Heart right ventricle (tissue), 16 donors: ENCODE results near the gene IRX4. TPM values are rescaled to one million over a fixed set of nuclear protein-coding genes. Genes with fewer than 3 reads are reported as not detected.

Experiments
- ATAC-seq, 8 donors: fragments of 200-7000 bp; cut with Tn5 transposase; one replicate each; pipeline ENCODE4 v1.9.1; 2020; ENCODE audit warnings: mild to moderate bottlenecking in 8 of 8, moderate library complexity in 8 of 8, moderate number of reproducible peaks in 1 of 8
- DNase-seq, 2 donors: peaks; one replicate each; pipeline ENCODE4 v3.0.0-alpha.2; 2020
- H3K27ac ChIP-seq, 10 donors: fragments of 200-600 bp; sonication (generic) in 2 of 10; one replicate each; pipeline versions ENCODE4 v1.5.0 to v1.8.0; 2020 to 2022; ENCODE audit warnings: mild to moderate bottlenecking in 3 of 10
- H3K27me3 ChIP-seq, 7 donors: fragments of 200-600 bp; one replicate each; pipeline ENCODE4 v1.8.0; 2021 to 2022; ENCODE audit warnings: mild to moderate bottlenecking in 2 of 7
- H3K36me3 ChIP-seq, 9 donors: fragments of 200-600 bp; sonication (generic) in 1 of 9; one replicate each; pipeline versions ENCODE4 v1.5.0 to v1.8.0; 2020 to 2022; ENCODE audit warnings: mild to moderate bottlenecking in 2 of 9
- H3K4me1 ChIP-seq, 9 donors: fragments of 200-600 bp; sonication (generic) in 1 of 9; one replicate each; pipeline versions ENCODE4 v1.5.0 to v1.8.0; 2020 to 2022; ENCODE audit warnings: mild to moderate bottlenecking in 4 of 9
- H3K4me3 ChIP-seq, 10 donors: fragments of 200-600 bp; sonication (generic) in 2 of 10; one replicate each; pipeline versions ENCODE4 v1.5.0 to v1.8.0; 2020 to 2022; ENCODE audit warnings: mild to moderate bottlenecking in 7 of 10, moderate library complexity in 2 of 10
- H3K9me3 ChIP-seq, 11 donors: fragments of 200-600 bp in 10 of 11; sonication (generic) in 2 of 11; one replicate each; pipeline versions ENCODE4 v1.5.0 to v1.8.0; 2013 to 2022; ENCODE audit warnings: mild to moderate bottlenecking in 2 of 11, control low read depth in 1 of 11, moderate library complexity in 1 of 11
- WGBS, 2 donors: extraction: QIAGEN DNeasy Blood & Tissue Kit; methylation state at CpG; one replicate each; pipeline ENCODE4 v1.1.7; 2013; ENCODE audit warnings: inconsistent platforms in 1 of 2; 5-methylcytosine and 5-hydroxymethylcytosine counted together
- intact Hi-C, 10 donors: fragments of 100-400 bp; cut with DNase I; formaldehyde crosslinking; loops; one replicate each; pipeline versions ENCODE4 v1.11.1 to v1.14.2; 2022
- polyA plus RNA-seq, 2 donors: library from polyadenylated mRNA; stranded (reverse); fragments of 200-250 nt; gene quantifications; one replicate each; pipeline ENCODE4 v1.2.3, GENCODE V29; 2013
- total RNA-seq, 10 donors: library from RNA; stranded (reverse); fragmentation: NEBNext Ultra II Directional in 3 of 10; extraction: Animal tissue kit (Norgen Biotek cat#: 25700) in 3 of 10; gene quantifications; one replicate each; pipeline versions ENCODE4 v1.2.1 to v1.2.4, GENCODE V29; 2021 to 2023
- TF ChIP-seq, protein P1 (sequence below), 9 donors: fragments of 200-600 bp; sonication (generic) in 2 of 9; IDR thresholded peaks; one replicate each; pipeline versions ENCODE4 v1.5.0 to v1.8.0; 2021 to 2022; ENCODE audit warnings: antibody characterized with exemption in 9 of 9, mild to moderate bottlenecking in 5 of 9, moderate library complexity in 1 of 9
- donor health status: Arrhythmogenic right ventricular cardiomyopathy.
- donor health status: ischemic (EF 13 %, LVEDD 7.1; RV severe dilation, severe dysfunction).
- donor health status: healthy with polysubstance abuse.
- donor health status: DM: no; HTN: yes; CAD: no.
- donor health status: DM: no; HTN: no; CAD: no.
- donor health status: ischemic (EF 25% LVEDD 6.9; RV normal size, moderate dysfunction).
- donor health status: ischemic (EF 25% LVEDD 5.7; RV mildly dilated, moderate dysfunction).
- donor health status: healthy.
- donor health status: DM: yes; HTN: yes; CAD: no.
- donor health status: Ischemic cardiomyopathy.
- donor health status: ischemic (EF 35%, LVEDD 5.7; RV mildly dilated, moderate dysfunction).
- donor health status: nonischemic (EF 11% LVEDD 7.7; RV severe dilation, severe dysfunction).
- donor health status: DM: yes; HTN: yes; CAD: no.
- donor health status: PGD.
- donor health status: ischemic (EF 29% LVEDD 5.4; RV normal size, mild dysfunction).
- donor health status: nonischemic (EF 23%, LVEDD 6.1; RV moderate dilation, normal function).

IRX4 gene
- total and polyA plus RNA-seq, 12 donors, result 6.1 to 19.1 (median 11.2) TPM

DNA sequence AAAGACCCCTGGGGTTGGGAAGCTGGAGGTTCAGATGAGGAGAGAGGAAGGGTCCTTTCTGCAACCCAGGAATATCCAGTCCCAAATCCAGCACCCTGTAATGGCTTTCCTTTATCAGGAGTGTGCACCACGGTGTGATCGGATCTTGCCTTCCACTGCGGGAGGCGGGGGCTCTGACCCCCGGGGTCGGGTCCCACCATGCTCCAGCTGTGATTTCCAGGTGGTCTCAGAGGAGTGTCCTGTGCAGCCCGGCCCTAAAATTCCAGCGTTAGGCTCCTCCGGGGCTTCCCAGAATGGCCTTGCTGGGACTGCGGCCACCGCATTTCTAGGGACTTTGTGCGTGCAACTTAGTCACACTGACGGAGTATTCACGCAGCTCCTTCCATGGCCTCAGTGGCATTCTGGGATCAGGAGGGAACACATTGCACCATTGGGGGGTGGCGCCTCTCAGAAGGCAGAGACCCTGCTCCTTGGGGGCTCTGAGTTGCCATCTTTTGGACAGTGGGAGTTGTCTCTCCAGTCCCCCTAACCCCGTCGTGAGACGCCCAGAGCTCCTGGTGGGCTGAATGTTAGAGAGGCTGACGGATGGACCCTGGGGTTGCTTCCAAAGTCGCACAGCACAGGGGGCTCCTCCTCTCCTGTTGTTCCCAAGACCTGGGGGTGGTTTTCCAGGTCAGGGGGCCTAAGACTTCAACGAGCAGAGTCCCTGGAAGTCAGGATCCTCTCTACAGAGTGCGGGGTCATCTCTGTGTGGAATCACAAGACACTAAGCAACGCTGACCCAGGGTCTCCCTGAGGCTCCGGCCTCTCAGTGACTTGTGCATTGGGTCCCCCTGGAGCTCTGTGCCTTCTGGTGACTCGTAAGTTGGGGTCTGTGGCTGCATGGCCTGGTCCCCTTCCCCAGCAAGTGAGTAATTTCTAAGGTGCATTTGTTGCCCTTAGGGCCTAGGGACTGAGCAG, 42.7 kb upstream of the IRX4 start:
- no peak for DNase-seq
- H3K36me3 ChIP-seq, result no peaks in the 10 kb centered on the region
- WGBS, 2 donors, result 74% methylated on average over 25 of the region's 25 CpGs
- H3K27me3 ChIP-seq, result peaks cover 0 to 26% (median 16%) of the 10 kb centered on the region in 7 donors
- intact Hi-C loops, result loop anchor here in 1 of 10 donors (5.0 kb wide), 1 partner anchor 38 kb away; no protein-coding TSS in a partner anchor
- H3K9me3 ChIP-seq, result no peaks in the 10 kb centered on the region
- TF ChIP-seq, protein P1, sequence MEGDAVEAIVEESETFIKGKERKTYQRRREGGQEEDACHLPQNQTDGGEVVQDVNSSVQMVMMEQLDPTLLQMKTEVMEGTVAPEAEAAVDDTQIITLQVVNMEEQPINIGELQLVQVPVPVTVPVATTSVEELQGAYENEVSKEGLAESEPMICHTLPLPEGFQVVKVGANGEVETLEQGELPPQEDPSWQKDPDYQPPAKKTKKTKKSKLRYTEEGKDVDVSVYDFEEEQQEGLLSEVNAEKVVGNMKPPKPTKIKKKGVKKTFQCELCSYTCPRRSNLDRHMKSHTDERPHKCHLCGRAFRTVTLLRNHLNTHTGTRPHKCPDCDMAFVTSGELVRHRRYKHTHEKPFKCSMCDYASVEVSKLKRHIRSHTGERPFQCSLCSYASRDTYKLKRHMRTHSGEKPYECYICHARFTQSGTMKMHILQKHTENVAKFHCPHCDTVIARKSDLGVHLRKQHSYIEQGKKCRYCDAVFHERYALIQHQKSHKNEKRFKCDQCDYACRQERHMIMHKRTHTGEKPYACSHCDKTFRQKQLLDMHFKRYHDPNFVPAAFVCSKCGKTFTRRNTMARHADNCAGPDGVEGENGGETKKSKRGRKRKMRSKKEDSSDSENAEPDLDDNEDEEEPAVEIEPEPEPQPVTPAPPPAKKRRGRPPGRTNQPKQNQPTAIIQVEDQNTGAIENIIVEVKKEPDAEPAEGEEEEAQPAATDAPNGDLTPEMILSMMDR (IDR thresholded peaks at IDR 0.05), result no peak
- no peak overlapping the region for H3K27ac ChIP-seq
- peaks cover 0 to 3% (median 0%) of the 10 kb centered on the region in 9 donors for H3K4me1 ChIP-seq
- no peak for ATAC-seq
- no peak overlapping the region for H3K4me3 ChIP-seq

DNA sequence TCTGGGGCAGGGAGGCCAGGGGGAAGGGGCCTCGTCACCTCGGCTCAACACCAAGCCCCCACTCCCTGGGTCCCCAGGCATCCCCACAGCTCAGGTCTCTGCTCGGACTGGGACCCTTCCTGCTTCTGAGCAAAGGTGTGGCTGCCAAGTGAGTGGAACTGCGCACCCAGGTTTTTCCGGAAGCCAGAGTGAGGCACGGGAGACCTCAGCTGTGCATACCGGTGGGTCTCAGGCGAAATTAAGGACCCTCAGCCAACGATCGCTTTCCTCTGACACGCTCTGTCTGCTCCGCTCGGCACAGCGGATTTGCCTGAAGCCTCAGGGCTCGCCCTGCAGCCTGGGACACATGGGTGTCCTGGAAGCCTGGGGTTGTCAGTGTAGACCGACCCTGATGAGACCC, 41.0 kb upstream of the IRX4 start:
- Histone ChIP-seq H3K36me3 (no peaks in the 10 kb centered on the region), H3K27ac (no peak overlapping the region), H3K9me3 (no peaks in the 10 kb centered on the region), H3K27me3 (peaks cover 0 to 25% (median 14%) of the 10 kb centered on the region in 7 donors), H3K4me1 (no peaks in the 10 kb centered on the region), H3K4me3 (no peak overlapping the region)
- intact Hi-C loops, result no loop called here
- DNase-seq, result no peak
- ATAC-seq, result no peak
- WGBS, 2 donors, result 81 to 85% methylated on average over 16 of the region's 16 CpGs
- TF ChIP-seq, protein P1 (IDR thresholded peaks at IDR 0.05), result no peak

DNA sequence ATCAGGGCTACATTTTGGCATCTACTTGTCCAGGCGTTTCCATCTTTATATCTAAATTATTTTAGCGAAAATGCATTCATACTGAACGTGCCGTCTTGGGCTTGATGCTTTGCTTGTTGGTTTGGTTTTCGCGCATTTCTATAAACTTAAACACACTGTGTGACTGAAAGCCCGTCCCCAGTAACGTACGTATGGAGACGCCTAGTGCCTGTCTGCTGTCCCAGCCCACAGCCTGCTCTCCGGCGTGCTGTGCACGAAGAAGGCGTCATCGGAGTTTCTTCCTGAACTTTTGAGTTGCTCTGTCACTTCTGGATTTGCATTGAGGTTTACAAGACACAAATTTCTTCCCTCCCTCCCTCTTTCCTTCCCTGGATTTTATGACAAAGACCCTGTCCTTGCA, 40.6 kb upstream of the IRX4 start:
- TF ChIP-seq, protein P1 (IDR thresholded peaks at IDR 0.05), result no peak
- no peak overlapping the region for H3K27ac ChIP-seq
- ATAC-seq (no peak), DNase-seq (no peak)
- peaks cover 0 to 28% (median 15%) of the 10 kb centered on the region in 7 donors for H3K27me3 ChIP-seq
- intact Hi-C loops, result no loop called here
- no peaks in the 10 kb centered on the region for H3K4me1 ChIP-seq
- no peaks in the 10 kb centered on the region for H3K9me3 ChIP-seq
- H3K36me3 ChIP-seq, result no peaks in the 10 kb centered on the region
- WGBS, 2 donors, result 89 to 96% methylated on average over 15 of the region's 15 CpGs
- no peak overlapping the region for H3K4me3 ChIP-seq

DNA sequence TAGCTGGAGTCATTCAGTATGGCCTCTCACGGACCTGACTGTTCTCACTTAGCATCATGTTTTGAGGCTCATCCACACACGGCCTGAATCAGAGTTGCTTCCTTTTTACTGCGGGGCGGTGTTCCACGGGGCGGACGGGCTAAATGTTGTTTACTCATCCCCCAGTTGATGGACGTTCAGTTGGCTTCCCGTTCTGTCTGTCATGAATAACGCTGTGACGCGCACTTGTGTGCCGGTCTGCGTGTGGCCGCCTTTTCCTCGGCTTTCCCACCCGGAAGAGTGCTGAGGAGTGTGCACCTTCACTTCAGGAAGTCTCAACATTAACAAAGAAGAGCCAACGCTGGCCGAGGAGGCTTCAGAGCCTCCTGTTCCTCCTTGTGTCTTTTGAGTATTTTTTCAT, 39.0 kb upstream of the IRX4 start:
- intact Hi-C loops, result no loop called here
- no peaks in the 10 kb centered on the region for H3K4me1 ChIP-seq
- H3K9me3 ChIP-seq, result no peaks in the 10 kb centered on the region
- no peak overlapping the region for H3K27ac ChIP-seq
- H3K36me3 ChIP-seq, result no peaks in the 10 kb centered on the region
- WGBS, 2 donors, result 86 to 88% methylated on average over 19 of the region's 19 CpGs
- ATAC-seq (no peak), DNase-seq (no peak)
- no peak overlapping the region for H3K4me3 ChIP-seq
- TF ChIP-seq, protein P1 (IDR thresholded peaks at IDR 0.05), result no peak
- H3K27me3 ChIP-seq, result peaks cover 0 to 22% (median 15%) of the 10 kb centered on the region in 7 donors
